ENCODE results near the gene MED27.

DNA sequence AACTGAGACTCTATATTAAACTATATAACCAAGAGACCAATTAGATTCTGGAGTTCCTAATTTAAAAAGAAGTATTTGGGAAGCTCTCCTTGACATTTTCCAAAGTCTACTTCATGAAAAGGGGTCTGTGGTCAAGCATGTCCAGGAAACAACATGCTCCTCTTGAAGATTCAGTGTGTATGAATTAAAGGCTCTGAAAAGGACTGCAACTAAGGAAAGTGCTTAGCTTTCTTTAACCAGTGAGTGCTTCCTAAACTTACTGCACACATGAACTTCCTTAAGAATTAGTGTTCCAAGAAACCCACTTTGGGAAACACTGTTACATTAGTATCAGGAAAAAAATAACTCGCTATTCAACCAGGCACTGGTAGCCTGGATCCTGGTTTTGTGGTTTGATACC lies 167.6 kb downstream of the MED27 start:
- TF ChIP-seq CTCF (IDR thresholded peaks at IDR 0.05) = no peak
- no peak for TF ChIP-seq POLR2A (IDR thresholded peaks at IDR 0.05)
